HG03108 (cell line): Measurements from ENCODE around the gene EYA3.

Source experiments
- ATAC-seq: cut with Tn5 transposase; IDR thresholded peaks from one replicate; pipeline ENCODE4 v1.9.1; 2021; ENCODE audit warnings: moderate library complexity; ENCODE audit not compliant: unreplicated experiment

The EYA3 gene, protein sequence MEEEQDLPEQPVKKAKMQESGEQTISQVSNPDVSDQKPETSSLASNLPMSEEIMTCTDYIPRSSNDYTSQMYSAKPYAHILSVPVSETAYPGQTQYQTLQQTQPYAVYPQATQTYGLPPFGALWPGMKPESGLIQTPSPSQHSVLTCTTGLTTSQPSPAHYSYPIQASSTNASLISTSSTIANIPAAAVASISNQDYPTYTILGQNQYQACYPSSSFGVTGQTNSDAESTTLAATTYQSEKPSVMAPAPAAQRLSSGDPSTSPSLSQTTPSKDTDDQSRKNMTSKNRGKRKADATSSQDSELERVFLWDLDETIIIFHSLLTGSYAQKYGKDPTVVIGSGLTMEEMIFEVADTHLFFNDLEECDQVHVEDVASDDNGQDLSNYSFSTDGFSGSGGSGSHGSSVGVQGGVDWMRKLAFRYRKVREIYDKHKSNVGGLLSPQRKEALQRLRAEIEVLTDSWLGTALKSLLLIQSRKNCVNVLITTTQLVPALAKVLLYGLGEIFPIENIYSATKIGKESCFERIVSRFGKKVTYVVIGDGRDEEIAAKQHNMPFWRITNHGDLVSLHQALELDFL

DNA sequence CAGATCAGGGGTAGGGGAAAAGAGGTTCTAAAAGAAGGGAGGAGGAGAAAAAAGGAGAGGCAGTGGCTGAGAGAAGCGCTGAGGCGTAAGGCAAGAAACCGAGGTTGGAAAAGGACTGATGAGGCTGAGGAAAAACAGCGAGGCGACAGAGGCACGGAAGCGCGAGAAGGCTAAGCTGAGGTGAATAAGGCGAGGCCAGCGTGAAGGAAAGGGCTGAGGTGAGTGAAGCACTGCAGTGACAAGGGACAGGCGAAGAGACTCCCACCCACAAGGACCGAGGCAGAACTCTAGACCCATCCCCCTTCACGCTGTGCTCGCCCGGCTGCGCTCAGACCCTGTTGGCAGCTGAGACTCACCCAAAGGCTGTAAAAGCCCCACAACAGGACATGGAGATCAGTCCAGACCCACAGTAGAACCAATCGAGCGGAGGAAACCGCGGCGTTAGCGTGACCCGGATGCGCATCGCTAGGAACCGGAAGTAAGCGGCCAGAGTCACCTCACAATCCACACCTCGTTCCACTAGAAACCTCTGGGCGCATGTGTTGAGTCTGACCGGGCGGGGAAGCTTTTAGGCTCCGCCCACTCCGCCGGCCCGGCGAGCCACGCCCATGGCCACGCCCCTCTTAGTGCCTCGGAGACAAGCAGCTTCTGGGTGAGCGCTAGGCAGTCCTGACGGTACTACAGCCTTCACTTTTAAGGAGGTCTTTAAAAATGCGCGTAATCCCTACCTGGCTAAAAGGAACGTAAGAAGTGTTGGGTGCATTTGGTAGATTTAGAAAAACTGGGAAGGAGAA is at the start of gene EYA3:
Gene EYA3 (minus strand): TSS at position 443 of the 794 bp plus-strand sequence. CDS start 30,584 bp downstream, outside the sequence.
- ATAC-seq: peak; percentile 75

DNA sequence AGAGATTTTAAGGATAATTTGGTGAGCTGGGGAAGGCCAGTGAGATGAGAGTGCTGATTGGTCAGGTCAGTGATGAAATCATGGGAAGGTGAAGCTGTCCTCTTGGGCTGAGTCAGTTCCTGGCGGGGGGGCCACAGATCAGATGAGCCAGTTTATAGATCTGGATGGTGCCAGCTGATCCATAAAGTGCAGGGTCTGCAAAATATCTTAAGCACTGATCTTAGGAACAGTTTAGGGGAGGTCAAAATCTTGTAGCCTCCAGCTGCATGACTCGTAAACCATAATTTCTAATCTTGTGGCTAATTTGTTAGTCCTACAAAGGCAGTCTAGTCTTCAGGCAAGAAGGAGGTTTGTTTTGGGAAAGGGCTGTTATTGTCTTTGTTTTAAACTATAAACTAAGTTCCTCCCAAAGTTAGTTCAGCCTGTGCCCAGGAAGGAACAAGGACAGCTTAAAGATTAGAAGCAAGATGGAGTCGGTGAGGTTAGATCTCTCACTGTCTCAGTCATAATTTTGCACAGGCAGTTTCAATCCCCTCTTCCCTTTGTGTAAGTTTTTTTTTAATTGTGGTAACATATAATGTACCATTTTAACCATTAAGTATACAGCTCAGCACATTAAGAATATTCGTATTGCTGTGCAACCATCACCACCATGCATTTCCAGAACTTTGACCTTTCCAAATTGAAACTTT is 48.7 kb upstream of the EYA3 start:
- no peak for ATAC-seq

DNA sequence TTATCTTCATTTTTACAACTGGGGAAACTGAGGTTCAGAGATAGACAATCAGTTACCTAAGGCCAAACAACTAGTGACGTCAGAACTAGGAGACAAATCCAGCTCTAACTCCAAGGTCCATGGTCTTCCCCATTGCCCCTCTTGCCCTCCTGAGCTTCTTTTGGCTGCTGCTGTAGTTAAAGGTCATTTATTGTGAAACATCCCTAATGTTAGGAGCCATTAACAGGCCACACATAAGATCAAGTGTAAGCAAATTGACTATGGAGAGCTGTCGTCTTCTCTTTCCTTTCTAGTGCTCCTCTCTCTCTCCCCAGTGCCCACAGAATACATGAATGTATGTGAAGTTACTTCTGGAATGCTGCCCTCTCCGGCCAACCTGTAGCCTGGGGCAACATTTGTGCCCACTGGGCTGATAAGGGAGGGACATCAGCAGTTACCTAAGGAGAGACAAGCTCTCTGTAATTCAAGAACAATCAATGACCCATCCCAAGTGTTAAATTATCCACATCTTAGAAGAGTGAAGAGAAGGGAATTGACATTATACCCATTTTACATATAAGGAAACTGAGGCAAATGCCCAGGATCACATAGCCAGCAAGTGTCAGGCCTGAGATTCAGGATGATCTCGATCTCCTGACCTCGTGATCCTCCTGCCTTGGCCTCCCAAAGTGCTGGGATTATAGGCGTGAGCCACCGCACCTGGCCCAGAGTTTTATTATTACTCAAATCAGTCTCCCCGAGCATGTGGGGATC is 47.9 kb upstream of the EYA3 start:
- ATAC-seq: no peak

DNA sequence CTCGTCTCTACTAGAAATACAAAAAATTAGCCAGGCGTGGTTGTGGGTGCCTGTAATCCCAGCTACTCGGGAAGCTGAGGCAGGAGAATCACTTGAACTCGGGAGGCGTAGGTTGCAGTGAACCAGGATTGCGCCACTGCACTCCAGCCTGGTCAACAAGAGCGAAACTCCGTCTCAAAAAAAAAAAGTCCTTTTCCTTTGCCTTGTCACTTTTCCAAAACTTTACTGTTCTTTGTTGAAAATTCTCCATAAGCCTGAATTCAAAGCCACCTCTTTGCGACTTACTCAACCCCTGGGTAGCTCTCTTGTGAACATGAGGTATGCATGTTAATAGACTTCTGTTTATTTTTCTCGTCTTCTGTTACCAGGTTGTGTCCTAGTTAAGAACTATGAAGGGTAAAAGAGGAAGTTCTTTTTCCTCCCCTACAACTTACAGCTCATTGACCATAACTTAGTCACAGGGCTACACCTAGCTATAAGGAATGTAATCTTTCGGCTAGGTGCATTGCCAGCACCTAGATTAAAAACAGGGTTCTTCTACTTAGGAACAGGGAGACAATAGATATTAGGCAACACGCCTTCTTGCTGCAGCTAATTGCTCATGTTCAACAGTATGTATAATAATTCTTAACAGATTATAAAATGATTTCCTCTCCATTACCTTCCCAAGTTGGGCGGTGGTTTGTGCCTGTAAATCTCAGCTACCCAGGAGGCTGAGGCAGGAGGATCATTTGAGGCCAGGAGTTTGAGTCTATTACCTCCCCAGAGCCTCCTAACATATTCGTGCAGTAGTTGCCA is 47.2 kb upstream of the EYA3 start:
- ATAC-seq: no peak

DNA sequence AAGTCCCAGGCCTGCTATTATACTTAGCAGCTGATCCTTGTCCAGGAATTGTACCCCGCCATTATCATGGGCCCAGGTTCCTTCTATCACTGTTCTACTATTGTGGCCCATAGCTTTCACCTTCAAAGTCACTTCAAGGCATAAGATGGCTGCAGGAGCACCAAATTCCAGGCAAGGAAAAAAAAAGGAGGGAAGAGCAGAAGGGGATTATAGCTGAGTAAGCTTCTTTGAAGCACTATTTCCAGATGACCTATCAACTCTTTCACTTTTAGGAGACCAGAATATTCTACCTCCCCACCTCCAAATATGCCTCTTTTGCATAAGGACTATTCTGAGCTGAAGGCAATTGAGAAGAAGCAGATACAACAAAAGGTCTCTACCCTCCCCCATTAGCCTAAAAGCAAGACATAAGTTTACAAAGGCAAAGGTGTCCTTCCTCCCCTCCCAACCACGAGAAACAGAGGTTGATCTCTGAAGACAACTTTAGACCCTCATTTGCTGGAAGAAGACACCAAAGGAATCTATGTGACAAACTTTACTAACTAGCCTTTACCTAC is 46.3 kb upstream of the EYA3 start:
- no peak for ATAC-seq

DNA sequence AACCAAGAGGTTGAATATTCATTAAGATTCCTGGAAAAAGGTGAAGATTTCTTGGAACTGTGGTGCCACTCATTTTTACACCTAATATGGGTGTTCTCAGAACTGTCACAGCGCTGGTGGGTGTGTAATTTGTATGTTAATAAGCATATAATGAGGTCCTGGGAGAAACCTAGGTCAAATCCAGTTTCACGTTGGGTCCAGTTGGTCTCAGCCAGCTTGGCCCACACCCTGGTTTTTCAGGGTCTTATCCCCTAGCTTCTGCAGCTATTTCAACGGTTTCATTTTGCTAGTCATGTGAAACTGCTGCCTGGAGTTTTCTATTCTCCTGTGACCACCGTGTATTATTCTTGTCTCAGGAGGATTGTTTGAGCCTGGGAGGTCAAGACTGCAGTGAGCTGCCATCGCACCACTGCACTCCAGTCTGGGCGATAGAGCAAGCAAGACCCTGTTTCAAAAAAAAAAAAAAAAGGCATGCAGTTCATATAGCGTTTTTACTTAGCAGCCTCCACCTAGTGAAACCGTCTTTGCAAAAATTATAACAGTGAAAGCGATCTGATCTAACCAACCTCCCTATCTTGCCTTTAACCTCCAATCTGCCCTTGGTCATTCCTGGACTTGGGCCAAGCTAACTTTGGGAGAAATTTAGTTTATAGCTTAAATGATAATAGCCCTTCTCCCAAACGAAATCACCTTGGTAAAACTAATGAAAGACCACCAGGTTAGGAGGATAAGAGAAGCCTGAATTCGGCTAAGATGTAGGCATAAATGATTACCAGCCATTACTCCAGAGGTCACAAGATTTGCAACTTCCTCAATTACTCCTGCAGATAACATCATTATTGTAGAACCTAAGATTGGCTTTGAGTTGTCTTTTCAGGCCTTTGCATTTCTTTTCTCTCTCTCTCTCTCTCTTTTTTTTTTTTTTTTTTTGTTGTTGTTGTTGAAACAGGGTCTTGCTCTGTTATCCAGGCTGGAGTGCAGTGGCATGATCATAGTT is 44.1 kb upstream of the EYA3 start:
- no peak for ATAC-seq

DNA sequence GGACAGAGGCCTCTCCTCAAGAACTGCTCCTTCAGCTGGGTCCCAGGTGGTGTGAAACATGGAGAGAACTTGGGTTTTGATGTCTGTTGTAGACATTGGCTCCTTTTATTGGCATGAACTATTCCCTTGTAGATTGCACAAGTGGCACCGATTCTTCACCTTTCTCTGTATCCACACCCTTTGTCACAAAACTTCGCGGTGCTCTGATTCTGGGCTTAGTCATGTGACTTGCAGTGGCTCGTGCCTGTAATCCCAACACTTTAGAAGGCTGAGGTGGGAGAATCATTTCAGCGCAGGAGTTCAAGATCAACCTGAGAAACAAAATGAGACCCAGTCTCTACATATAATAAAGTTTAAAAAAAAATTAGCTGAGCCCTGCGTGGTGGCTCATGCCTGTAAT is 42.5 kb upstream of the EYA3 start:
- ATAC-seq: no peak

DNA sequence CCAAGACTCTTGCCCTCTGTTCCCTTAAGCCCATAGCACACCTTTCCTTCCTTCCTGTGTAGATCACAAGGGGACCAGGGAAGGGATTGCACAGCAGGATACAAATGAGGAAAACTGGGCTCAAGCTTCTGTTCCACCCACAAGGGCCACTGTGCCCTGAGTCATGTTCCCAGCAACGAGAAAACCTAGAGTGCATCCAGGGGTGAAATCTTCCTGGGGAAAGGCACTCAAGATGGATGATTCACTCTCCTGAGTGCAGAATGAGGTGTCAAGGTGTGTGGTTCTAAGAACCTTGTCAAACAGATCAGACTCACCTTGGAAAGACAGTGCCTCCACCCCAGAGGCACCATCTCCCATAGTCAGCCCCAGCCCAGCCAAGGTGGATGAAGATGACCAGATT is 40.7 kb upstream of the EYA3 start:
- no peak for ATAC-seq

DNA sequence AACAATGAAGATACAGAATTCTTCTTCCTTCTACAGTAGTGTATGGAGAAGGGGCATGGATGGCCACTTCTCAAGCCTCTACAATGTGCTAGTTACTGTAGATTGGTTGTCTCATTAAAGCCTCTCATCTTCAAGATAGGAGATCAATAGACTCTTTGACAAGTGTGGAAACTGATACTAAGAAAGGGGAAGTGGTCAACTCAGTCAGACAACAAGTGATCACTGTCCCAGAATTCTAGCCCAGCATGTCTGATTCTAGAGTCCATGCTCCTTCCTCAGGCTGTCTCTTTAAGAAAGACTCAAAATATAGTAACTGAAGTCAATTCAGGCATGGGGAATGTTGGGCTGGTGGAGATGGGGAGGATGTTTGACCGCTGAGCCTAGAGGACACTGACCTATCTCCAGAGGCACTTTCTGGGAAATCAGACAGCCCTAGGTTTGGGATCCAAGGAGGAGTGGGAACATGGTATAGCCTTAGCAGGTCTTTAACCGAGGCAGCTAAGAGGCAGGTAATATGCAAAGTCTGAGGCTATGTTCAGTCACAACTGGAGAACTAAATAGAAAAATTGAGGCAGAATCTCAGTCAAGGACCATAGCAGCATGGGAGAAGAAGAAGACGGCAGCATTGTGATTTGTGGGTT is 39.3 kb upstream of the EYA3 start:
- peak; percentile 61 for ATAC-seq

DNA sequence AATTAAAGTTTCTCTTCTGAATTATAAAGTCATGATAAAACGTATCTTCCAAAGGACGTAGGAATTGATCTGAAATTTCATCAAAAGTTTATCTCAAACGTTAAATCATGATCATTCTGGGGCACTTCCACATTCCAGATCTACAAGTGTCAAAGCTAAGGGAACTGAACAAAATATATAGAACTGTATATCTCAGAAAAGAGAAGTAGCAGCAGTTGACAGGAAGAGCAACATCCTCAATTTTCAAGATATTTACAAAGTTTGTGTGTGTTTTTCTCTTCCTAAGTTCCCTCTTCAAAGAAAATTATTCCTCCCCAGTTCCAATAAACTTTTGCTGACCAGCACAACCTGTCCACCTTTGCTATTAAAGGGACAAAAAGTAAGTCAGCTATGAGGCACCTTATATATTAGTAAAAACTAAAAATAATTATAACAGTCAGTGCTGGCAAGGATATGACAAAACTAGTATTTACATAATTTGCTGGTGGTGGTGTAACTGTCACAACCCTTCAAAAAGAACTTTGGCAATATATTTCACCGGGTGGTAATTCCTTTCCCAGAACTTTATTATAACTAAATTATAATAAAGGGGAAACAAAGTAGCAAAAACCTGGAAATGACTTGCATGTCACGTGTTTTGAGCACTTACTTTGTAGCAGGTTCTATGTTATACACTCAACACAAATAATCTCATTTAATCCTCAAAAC is 38.5 kb upstream of the EYA3 start:
- ATAC-seq: no peak

DNA sequence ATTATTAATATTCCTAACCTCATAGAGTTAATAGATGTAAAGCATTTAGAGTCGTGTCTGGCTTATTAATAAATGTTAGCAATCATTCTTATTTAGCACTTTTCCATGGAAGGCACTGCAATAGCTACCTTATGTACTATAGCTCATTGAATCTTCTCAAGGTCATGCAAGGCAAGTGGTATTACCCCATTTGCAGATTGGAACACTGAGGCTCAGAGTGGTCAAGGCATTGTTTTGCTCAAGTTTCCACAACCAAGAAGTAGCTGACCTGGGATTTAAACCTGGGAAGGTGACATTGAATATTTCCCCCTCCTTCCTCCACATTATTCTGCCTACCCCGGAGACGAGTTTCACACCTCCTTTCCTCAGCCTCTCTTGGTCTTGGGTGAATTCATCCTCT is 37.8 kb upstream of the EYA3 start:
- ATAC-seq: no peak

DNA sequence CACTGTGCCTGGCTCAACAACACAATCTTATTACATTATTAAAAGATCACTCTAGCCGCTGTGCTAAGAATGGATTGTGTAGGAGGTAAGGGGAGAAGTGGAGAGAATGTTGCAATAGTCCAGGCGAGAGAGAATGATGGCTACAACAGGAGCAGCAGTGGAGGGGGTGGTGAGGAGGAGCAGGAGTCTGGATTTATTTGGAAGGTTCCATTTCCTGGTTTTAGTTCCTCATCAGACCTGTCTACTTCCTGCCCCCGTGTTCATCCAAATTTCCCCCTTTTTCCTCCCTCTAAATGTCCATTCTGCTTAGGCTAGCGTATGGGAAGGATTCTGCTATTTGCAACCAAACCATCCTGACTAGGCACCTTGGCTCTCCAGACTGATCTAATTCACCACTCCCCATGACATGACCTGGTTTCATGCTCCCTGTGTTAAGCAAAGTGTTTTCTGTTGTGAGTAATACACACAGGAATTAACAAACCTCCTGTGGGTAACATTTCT is 35.1 kb upstream of the EYA3 start:
- ATAC-seq: no peak

DNA sequence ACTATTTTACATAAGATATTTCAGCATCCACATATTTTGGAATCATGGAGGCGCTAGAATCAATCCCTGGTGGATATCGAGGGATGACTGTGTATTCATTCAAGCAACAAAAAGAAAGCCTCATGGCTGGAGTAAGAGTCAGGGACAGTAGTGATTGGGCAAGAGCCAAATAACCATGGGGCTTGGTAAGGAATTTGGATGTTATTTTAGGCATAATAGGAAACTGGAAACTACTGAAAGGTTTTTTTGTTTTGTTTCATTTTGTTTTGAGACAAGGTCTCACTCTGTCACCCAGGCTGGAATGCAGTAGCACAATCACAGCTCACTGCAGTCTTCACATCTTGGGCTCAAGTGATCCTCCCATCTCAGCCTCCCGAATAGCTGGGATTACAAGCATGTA is 33.8 kb upstream of the EYA3 start:
- no peak for ATAC-seq

DNA sequence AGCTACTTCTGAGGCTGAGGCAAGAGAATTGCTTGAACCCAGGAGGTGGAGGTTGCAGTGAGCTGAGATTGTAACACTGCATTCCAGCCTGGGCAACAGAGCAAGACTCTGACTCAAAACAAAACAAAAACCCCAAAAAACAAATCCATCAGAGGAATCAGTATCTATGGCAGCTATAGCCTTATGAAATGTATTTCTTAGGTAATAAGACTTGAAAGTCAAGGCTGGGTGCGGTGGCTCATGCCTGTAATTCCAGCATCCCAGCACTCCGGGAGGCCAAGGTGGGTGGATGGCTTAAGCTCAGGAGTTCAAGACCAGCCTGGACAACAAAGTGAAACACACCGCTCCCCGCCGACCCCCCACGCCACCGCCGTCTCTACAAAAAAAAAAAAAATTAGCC is 31.1 kb upstream of the EYA3 start:
- no peak for ATAC-seq

DNA sequence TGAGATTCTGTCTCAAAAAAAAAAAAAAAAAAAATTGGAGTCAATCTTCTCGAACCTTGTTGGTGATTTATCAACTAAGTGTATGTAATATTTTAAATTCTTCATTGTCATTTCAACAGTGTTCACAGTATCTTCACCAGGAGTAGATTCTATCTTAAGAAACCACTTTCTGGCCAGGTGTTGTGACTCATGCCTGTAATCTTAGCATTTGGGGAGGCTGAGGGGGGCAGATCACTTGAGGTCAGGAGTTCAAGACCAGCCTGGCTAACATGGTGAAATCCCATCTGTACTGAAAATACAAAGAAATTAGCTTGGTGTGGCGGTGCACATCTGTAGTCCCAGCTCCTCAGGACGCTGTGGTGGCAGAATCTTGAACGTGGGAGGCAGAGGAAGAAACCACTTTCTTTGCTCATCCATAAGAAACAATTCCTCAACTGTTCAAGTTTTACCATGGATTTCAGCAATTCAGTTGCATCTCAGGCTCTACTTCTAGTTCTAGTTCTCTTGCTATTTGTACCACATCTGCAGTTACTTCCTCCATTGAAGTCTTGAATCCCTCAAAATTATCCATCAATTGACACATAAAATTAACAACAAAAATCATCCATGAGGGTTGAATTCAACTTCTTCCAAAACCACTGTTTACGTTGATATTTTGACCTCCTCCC is 30.4 kb upstream of the EYA3 start:
- no peak for ATAC-seq

DNA sequence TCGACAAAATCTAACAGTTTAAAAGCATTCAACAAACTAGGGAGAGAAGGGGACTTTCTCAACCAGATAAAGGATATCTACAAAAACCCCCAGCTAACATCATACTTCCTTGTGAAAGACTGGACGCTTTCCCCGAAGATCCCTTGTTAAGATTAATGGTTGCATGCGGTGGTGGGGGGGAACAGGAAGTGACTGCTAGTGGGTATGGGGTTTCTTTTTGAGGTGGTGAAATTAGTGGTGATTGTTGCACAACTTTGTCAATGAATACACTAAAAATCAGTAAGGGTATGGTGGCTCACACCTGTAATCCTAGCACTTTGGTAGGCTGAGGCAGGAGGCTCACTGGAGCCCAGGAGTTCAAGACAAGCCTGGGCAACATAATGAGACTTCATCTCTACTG is 26.9 kb upstream of the EYA3 start:
- ATAC-seq: no peak
